ENCODE data around the gene UPF3B. TPM values are rescaled to one million over a fixed set of nuclear protein-coding genes. Genes with fewer than 3 reads are reported as not detected.
"Not testable (repeated sequence)": the region's sequence is repeated elsewhere in the genome, so short reads cannot be mapped to it uniquely, and the experiment has no call there.

The UPF3B gene
- total RNA-seq, 1 donor from 2014 or later: 11.0 TPM

DNA sequence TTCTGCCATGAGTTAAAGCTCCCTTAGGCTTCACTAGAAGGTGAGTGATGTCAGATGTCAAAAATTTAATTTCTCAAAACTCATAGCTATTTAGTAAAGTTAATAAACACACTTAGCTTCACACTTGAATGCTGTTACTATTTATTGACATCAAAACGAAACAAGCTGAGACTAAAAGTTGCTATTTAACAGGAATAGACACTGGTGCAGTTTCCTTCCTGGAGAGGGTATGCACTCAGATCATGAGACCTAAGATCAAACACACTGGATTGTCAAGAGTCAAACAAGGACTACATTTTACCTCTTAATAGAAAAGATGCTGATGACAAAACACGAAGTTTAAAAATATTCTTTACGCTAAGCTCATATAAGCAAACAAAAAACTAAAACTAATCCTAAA, 18.9 kb downstream of the UPF3B start:
- no peak for ATAC-seq

DNA sequence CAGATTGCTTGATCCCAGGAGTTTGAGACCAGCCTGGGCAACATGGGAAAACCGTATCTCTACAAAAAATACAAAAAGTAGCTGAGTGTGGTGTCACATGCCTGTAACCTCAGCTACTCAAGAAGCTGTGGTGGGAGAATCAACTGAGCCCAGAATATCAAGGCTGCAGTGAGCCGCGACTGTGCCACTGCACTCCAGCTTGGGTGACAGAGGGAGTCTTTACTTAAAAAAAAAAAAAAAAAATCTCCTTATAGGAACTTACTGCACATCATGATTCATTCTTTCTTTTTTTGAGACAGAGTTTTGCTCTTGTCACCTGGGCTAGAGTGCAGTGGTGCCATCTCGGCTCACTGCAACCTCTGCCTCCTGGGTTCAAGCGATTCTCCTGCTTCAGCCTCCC, 24.3 kb downstream of the UPF3B start:
- DNase-seq (ENCODE audit: low spot score): no peak
- intact Hi-C loops (cut with DNase I): no loop called here
- no peak for ATAC-seq

More for the DNA sequence above, 18.9 kb downstream of the UPF3B start:
- intact Hi-C loops (cut with DNase I): no loop called here
- no peak for DNase-seq (ENCODE audit: low spot score)

DNA sequence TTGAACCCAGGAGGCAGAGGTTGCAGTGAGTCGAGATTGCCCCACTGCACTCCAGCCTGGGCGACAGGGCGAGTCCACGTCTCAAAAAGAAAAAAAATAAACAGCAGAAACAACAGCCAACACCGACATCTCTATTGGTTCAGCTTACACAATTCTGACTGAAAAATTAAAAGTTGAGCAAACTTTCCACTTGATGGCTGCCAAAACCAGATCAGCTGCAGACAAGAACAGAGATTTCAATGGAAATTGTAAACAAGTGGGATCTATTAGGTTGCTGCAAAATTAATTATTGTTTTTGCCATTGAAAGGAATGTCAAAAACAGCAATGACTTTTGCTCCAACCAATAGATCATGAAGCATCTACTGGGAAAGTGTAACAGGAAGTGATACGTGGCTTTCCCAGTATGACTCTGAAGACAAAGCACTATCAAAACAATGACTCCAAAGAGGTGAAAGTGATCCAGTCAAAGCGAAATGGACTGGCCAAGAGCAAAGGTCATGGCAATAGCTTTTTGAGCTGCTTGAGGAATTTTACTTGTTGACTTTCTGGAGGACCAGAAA, 26.3 kb downstream of the UPF3B start:
- ATAC-seq: peak; percentile 80

DNA sequence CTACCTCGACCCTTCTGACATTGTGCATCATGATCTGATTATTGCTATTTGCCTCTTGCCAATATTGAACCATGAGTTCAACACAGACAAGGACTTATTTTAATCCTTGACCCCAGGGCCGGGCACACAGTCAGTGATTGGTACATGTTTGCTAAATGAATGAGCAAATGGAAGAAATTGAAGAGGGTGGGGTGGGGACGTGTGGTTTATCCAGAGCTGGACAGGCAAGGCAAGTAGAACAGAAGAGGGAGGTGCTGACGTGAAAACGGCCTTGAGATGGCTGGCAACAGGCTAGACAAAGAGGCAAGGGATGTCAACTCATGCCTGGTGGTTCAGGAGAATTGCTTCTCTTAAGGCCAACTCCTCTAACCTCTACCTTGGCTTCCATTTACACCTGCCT, 28.5 kb downstream of the UPF3B start:
- intact Hi-C loops (cut with DNase I): not testable (repeated sequence)

More for the DNA sequence above, 26.3 kb downstream of the UPF3B start:
- intact Hi-C loops (cut with DNase I): no loop called here
- DNase-seq (ENCODE audit: low spot score): no peak

DNA sequence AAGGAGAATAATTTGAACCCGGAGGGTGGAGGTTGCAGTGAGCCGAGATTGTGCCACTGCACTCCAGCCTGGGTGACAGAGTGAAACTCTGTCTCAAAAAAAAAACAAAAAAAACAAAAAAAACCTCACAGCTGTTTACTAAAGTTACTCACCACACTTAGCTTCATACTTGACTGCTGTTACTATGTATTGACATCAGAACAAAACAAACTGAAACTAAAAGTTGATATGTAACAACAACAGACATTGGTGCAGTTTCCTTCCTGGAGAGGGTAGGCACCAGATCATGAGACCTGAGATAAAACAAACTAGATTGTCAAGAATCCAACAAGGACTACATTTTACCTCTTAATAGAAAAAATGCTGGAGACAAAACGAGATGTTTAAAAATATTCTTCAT, 31.1 kb downstream of the UPF3B start:
- intact Hi-C loops (cut with DNase I); ATAC-seq; DNase-seq (ENCODE audit: low spot score): not testable (repeated sequence)

More for the DNA sequence above, 28.5 kb downstream of the UPF3B start:
- not testable (repeated sequence) for ATAC-seq; DNase-seq (ENCODE audit: low spot score)

DNA sequence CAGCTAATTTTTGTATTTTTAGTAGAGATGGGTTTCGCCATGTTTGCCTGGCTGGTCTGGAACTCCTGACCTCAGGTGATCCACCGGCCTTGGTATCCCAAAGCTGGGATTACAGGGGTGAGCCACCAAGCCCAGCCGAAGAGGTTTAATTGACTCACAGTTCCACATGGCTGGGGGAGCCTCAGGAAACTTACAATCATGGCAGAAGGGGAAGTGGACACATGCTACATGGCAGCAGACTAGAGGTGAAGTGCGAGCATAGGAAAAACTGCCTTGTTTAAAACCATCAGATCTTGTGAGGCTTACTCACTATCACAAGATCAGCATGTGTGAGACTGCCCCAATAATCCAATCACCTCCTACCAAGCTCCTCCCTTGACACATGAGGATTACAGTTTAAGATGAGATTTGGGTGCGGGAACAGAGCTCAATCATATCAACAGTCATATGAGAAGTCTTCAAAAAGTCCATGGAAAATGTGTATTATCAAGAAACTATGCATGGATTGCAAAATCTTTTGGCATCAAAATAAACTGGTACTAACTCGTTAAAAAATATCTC, 35.6 kb downstream of the UPF3B start:
- DNase-seq (ENCODE audit: low spot score) (no peak), ATAC-seq (peak; percentile 78)
- intact Hi-C loops (cut with DNase I): no loop called here

DNA sequence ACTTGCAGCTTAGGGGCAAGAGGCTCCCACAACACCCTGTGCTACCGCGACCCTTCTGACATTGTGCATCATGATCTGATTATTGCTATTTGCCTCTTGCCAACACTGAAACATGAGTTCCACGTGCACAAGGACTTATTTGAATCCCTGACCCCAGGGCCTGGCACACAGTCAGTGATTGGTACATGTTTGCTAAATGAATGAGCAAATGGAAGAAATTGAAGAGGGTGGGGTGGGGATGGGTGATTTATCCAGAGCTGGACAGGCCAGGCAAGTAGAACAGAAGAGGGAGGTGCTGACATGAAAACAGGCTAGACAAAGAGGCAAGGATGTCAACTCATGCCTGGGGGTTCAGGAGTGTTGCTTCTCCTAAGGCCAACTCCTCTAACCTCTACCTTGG, 36.5 kb downstream of the UPF3B start:
- ATAC-seq (peak; percentile 11), DNase-seq (ENCODE audit: low spot score) (no peak)
- intact Hi-C loops (cut with DNase I): no loop called here

DNA sequence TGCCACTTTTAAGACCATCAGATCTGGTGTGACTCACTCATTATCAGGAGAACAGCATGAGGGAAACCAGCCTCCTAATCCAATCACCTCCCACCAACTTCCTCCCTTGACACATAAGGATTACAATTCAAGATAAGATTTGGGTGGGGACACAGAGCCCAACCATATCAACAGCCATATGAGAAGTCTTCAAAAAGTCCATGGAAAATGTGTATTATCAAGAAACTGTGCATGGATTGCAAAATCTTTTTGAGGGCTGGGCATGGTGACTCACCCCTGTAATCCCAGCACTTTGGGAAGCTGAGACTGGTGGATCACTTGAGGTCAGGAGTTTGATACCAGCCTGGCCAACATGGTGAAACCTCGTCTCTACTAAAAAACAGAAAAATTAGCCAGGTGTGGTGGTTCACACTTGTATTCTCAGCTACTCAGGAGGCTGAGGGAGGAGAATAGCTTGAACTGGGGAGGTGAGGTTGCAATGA, 43.5 kb downstream of the UPF3B start:
- ATAC-seq (no peak), DNase-seq (ENCODE audit: low spot score) (no peak)
- intact Hi-C loops (cut with DNase I): no loop called here

DNA sequence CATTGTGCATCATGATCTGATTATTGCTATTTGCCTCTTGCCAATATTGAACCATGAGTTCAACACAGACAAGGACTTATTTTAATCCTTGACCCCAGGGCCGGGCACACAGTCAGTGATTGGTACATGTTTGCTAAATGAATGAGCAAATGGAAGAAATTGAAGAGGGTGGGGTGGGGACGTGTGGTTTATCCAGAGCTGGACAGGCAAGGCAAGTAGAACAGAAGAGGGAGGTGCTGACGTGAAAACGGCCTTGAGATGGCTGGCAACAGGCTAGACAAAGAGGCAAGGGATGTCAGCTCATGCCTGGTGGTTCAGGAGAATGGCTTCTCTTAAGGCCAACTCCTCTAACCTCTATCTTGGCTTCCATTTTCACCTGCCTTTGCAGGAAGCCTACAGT, 44.3 kb downstream of the UPF3B start:
- intact Hi-C loops (cut with DNase I); ATAC-seq; DNase-seq (ENCODE audit: low spot score): not testable (repeated sequence)

DNA sequence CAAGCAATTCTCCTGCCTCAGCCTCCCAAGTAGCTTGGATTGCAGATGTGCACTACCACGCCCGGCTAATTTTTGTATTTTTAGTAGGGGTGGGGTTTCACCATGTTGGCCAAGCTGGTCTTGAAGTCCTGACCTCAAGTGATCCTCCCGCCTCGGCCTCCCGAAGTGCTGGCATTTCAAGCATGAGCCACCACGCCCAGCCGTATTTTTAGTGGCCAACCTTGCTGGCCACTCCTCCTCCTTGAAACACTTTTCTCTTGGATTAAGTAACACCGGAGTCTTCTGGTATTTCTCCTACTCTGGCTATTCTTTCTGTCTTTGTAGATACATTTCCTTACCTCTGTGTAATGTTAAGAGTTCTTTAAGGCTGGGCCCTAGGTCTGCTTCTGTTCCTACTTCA, 50.2 kb downstream of the UPF3B start:
- no peak for ATAC-seq
- no peak for DNase-seq (ENCODE audit: low spot score)
- intact Hi-C loops (cut with DNase I): no loop called here

DNA sequence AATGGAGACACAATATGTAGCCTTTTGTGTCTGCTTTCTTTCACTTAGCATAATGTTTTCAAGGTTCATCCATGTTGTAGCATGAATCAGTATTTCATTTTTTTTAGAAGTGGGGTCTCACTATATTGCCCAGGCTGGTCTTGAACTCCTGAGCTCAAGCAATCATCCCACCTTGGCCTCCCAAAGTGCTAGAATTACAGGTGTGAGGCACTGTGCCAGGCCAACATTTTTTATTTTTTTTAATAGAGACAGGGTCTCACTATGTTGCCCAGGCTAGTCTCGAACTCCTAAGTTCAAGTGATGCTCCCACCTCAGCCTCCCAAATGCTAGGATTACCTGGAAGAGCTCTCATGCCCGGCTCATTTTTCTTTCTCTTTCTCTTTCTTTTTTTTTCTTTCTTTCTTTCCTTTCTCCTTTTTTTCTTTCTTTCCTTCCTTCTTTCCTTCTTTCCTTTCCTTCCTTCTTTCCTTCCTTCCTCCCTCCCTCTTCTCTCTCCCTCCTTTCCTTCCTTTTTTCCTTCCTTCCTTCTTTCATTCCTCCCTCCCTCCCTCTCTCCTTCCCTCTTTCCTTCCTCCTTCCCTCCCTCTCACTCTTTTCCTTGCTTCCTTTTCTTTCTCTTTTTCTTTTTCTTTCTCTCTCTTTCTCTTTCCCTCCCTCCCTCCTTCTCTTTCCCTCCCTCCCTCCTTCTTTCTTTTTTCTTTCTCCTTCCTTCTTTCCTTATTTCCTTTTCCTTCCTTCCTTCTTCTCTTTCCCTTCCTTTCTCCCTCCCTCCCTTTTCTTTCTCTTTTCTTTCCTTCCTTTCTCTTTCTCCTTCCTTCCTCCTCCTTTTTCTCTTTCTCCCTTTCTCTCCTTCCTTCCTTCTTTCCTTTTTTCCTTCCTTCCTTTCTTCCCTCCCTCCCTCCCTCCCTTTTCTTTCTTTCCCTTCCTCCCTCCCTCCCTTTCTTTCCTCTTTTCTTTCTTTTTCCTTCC, 51.2 kb downstream of the UPF3B start:
- no peak for DNase-seq (ENCODE audit: low spot score)
- no peak for ATAC-seq
- intact Hi-C loops (cut with DNase I): no loop called here

DNA sequence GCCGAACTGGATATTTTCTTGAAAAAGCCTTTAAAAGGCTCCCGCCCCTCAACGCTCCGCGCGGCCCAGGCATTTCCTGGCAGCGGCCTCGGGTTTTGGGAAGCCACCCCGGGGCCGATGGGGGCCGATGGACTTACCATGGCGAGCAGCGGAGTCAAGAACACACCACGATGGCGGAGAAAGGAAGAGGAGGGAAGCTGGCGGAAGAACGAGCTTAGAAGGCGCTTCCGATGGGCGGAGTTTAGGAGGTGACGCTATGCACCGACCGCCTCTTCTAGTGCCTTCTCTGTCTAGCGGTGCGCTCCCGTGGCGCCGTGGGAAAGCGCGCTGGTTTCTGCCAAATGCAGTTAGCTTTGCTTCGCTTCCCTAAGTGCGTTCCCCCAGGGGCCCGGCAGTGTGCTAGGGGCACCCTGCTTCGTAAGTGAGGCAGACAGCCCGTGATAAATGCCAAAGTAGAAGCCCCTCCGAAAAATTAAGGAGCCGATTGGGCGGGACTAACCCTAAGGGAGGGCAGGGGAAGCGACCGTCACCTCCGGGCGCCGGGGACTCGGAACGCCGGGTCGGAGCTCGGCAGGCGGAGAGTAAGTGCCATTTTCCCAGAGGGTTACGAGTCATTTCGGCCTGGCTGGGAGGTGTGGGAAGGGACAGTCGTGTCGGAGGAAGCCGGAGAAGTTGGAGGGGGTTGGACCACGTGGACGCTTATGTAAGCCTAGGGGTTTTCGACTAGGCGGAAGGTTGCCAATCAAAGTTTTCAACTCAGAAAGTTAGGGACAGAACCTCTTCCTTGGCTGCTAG, 61.1 kb downstream of the UPF3B start, which contains the start of gene RPL39:
TSS of gene RPL39 (minus strand) at position 194 of the 795 bp plus-strand sequence. CDS start at position 140, 54 bp downstream.
- ATAC-seq (peak; percentile 98), DNase-seq (ENCODE audit: low spot score) (peak; percentile 89)
- intact Hi-C loops (cut with DNase I): no loop called here

DNA sequence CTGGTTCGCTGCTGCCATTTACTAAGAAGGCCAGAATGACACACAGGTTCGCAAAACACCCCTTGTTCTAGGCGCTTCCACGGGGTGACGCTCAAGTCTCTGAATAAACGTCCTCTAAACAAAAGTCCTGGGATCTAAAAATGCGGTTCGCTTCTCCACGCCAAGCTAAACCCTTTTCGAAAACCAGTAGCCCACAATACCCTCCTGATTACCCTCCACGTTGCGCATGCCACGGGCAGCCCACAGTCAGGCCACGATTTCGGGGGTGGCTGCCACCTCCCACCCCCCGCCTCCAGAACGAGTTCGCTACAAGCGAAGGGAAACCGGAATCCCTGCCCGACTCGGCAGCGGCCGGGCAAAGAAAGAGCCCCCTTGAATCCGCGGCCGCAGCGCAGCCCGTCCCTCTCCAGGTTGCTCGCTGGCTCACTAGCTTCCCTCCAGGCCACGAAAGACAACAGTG, 61.8 kb downstream of the UPF3B start:
- peak; percentile 67 for DNase-seq (ENCODE audit: low spot score)
- ATAC-seq: peak; percentile 59
- intact Hi-C loops (cut with DNase I): no loop called here

DNA sequence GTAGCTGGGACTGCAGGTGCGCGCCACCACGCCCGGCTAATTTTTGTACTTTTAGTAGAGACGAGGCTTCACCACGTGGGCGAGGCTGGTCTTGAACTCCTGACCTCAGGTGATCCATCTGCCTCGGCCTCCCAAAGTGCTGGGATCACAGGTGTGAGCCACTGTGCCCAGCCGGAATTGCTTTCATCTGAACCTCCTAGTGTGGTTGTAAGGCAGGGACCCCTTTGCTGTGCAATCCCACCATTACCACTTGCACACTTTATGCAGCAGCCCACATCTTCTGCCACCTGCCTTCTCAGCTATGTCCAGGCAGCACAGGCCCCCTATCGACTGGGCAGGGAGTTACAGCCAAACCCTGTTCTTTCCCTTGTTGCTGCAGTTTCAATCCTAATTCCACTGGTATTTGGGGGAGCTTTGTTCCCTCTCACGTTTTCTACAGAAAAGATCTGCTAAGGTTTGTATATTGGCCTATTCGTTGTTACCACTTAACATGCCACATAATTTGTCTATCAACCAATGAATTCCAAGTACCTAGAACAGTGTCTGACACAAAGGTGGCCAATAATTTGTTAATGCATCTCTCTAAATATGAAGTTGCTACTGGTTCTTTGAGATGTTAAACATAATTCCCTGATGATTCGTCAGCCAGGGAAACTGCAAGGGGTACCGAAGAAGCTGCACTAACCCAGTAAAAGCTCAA, 67.9 kb downstream of the UPF3B start:
- no peak for DNase-seq (ENCODE audit: low spot score)
- intact Hi-C loops (cut with DNase I): no loop called here
- ATAC-seq: no peak

Data from sciatic nerve (tissue), 2 donors.